NCI-H1417 (cell line): Measurements from ENCODE around the gene KCNQ1OT1.

Experiments
- DNase-seq, 3 experiments: peaks; one replicate each; lab custom pipeline; 2025; lab: John Stamatoyannopoulos, UW

The KCNQ1OT1 gene

GRCh38 chr11:2594267-2594666 is 105.5 kb downstream of the KCNQ1OT1 start:
- DNase-seq: no peak

GRCh38 chr11:2593393-2593950 is 106.3 kb downstream of the KCNQ1OT1 start:
- no peak for DNase-seq

- DNase-seq: no peak
Measured at GRCh38 chr11:2592559-2593392, 107.0 kb downstream of the KCNQ1OT1 start.

- no peak for DNase-seq
Measured at GRCh38 chr11:2591805-2592204, 108.0 kb downstream of the KCNQ1OT1 start.

GRCh38 chr11:2590965-2591754 is 108.6 kb downstream of the KCNQ1OT1 start:
- no peak for DNase-seq

- no peak for DNase-seq
Measured at GRCh38 chr11:2590131-2590964, 109.4 kb downstream of the KCNQ1OT1 start.

- peak in 1 of 3 experiments; percentile 3 for DNase-seq
Measured at GRCh38 chr11:2589538-2589934, 110.3 kb downstream of the KCNQ1OT1 start.

GRCh38 chr11:2588809-2589537 is 110.8 kb downstream of the KCNQ1OT1 start:
- no peak for DNase-seq

- DNase-seq: no peak
Measured at GRCh38 chr11:2587976-2588748, 111.6 kb downstream of the KCNQ1OT1 start.

- DNase-seq: no peak
Measured at GRCh38 chr11:2587132-2587930, 112.5 kb downstream of the KCNQ1OT1 start.

GRCh38 chr11:2586793-2587131 is 113.0 kb downstream of the KCNQ1OT1 start:
- DNase-seq: no peak

GRCh38 chr11:2586087-2586792 is 113.6 kb downstream of the KCNQ1OT1 start:
- DNase-seq: peak in 1 of 3 experiments; percentile 4

GRCh38 chr11:2585566-2586086 is 114.2 kb downstream of the KCNQ1OT1 start:
- no peak for DNase-seq

GRCh38 chr11:2584812-2585565 is 114.8 kb downstream of the KCNQ1OT1 start:
- DNase-seq: no peak

GRCh38 chr11:2584434-2584811 is 115.4 kb downstream of the KCNQ1OT1 start:
- no peak for DNase-seq

- no peak for DNase-seq
Measured at GRCh38 chr11:2583605-2583958, 116.2 kb downstream of the KCNQ1OT1 start.

- DNase-seq: no peak
Measured at GRCh38 chr11:2582946-2583604, 116.7 kb downstream of the KCNQ1OT1 start.
